T1000 (cell line): Measurements from ENCODE around the gene TNS3.

Source experiments
- DNase-seq: peaks from one replicate; lab custom pipeline; 2025; ENCODE audit warnings: mixed read lengths; lab: John Stamatoyannopoulos, UW

TNS3 gene

GRCh38 chr7:47521816-47522561 lies 59.9 kb downstream of the TNS3 start:
- no peak for DNase-seq

DNA sequence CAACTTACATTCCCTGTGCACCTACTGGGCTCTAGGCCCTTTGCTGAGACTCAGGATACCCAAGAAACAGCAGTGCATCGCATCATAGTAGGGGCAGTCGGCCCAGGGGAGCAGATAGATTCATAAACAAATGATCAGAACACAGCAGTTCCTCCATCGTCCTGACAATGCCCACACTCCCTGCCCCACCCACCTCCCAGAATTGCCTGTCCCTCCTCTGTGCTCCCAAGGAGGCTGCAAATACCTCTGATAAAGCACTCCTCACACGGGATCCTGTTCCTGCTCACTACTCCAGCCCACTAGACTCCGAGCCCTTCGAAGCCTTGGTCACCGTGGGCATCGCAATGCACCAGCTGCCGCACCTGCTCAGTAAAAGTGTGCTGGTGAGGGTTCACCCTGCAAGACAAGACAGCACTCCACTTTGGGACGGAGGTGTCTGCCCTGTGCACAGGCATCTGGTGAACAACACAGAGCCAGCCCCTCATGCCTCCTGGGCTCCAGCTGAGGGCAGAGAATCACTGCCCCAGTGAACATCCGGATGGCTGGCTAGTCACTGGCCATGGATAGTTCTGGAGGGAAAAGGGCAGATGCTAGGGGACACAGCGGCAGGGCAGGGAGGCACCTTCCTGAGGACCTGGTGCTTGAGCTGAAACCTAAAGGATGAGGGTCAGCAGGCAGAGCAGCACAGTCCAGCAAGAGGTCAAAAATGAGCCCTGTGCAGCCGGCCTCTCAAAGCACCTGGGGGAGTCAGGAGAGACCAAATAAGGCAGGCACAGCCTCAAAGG lies 60.7 kb downstream of the TNS3 start:
- no peak for DNase-seq

DNA sequence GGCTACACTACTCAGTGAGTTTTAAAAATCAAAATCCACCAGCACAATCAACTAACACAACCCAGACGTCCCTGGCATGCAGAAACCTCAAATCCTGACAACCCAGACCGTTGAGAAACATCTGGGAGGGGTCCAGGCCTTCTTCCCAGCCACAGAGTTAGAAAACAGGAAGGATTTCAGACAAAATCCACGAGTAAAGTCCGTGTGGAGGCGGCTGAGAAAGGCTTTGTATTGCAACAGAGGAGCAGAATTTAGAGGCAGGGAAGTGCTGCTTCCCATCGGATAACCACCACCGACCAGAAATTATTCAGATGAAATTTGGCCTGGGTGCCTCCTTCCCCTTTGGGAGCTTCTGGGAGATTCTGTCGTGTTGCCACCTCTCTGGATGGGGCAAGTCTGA lies 61.5 kb downstream of the TNS3 start:
- DNase-seq: no peak

- no peak for DNase-seq
Measured at GRCh38 chr7:47518827-47519226, 63.1 kb downstream of the TNS3 start.

GRCh38 chr7:47517821-47518480 lies 64.0 kb downstream of the TNS3 start:
- no peak for DNase-seq

DNA sequence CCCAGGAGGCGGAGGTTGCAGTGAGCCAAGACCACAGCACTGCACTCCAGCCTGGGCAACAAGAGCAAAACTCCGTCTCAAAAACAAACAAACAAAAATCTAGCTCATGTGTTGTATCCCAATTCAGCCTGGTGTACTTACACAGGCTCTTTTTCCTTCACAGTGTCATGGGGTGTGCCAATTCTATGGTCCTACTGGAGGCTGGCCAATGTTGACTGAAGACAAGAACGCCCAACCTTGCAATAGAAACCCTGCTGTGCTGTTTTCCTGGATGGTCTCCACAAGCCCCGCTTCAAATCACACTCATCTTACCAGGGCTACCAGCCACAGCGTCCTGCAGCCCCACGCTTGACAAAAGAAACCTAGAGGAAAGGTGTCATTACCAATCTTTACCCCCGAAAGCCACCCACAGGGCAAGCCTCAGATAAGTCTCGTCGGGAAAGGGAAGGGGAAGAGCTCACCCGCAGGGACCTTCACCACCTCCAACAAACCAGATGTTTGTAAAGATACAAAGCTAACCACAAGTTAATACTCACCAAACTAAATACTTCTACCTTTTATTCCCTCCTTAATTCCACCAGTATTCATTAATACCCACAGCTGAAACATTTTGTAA lies 64.8 kb downstream of the TNS3 start:
- no peak for DNase-seq

DNA sequence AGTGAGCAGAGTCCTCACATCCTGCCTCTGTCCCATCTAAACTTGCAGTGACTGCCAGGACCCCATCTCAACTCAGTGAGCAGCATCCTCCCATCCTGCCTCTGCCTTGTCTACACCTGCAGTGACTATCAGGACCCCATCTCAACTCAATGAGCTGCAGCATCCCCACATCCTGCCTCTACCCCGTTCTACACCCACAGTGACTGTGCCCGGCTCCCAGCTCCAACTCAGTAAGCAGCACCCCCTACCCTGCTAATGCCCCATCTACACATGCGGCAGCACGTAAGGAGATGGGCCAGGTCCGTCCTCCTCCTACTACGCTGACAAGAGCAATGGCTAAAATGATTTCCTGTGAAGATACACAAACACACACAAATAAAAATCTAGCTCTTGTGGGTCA lies 65.5 kb downstream of the TNS3 start:
- DNase-seq: no peak

GRCh38 chr7:47515305-47515834 lies 66.5 kb downstream of the TNS3 start:
- DNase-seq: no peak

DNA sequence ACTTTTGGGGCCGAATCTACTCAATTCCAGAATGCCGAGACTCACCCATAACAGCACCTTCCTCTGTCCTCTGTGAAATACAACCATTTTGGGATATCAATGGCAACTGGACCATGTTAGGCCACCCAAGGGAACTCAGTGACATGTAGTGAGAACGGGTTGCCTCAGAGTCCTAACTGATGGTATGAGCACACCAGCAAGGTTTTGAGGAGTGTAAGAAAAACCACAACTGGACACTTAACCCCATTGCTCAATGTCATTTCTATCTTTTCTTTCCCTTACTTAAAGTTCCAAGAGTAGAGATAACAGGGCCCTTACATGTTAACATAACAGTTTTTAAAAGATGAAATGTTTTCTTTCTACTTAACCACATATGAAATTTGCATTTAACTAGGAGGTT lies 67.1 kb downstream of the TNS3 start:
- no peak for DNase-seq

DNA sequence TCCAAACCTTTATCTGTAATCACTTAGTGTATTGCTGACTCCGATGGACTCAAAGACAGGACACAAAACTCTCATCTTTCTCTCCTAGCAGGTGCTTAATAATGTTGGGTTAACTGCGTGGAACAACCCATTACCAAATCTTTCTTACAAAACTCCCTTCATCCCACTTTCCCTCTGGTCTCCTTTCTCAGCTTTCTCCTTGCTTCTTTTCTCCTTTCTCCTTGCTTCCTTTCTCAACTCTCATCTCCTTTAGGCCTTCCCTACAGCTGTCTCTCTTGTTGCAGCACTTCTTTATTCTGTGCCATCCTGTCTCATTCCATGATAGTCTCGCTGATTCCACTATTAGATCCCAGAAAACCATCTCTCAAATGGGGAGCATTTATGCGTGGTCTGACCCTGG lies 67.5 kb downstream of the TNS3 start:
- no peak for DNase-seq

- DNase-seq: no peak
Measured at GRCh38 chr7:47513741-47514241, 68.1 kb downstream of the TNS3 start.

- no peak for DNase-seq
Measured at GRCh38 chr7:47512481-47513176, 69.3 kb downstream of the TNS3 start.

GRCh38 chr7:47511699-47512370 lies 70.1 kb downstream of the TNS3 start:
- DNase-seq: no peak

DNA sequence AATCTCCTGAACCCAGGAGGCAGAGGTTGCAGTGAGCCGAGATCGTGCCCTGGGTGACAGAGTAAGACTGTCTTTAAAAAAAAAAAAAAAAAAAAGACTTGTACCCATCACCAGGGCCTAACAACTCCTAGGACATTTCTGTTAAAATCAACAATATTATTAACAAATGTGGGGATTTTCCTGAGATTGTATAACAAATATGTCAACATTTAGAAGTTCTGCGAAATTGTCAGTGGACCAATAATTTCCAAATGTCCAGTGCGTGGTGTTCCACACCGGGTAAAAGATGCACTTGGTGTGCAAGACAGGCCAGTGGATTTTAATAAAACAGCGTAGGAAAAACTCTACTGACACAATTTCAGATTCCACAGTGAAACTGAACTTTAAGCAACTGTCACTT lies 71.1 kb downstream of the TNS3 start:
- no peak for DNase-seq

GRCh38 chr7:47510192-47510591 lies 71.7 kb downstream of the TNS3 start:
- DNase-seq: no peak

- DNase-seq: no peak
Measured at GRCh38 chr7:47509571-47509970, 72.3 kb downstream of the TNS3 start.

GRCh38 chr7:47508389-47509380 lies 73.2 kb downstream of the TNS3 start:
- no peak for DNase-seq

GRCh38 chr7:47507522-47507921 lies 74.4 kb downstream of the TNS3 start:
- no peak for DNase-seq
